T-helper 22 cell (primary cell): ENCODE measurements around the gene SP7.
"Not testable (repeated sequence)": the region's sequence is repeated elsewhere in the genome, so short reads cannot be mapped to it uniquely, and the experiment has no call there.

Source experiments
- DNase-seq: peaks from one replicate; pipeline ENCODE4 v3.0.0-alpha.2; 2020; ENCODE audit warnings: low read depth

The SP7 gene

DNA sequence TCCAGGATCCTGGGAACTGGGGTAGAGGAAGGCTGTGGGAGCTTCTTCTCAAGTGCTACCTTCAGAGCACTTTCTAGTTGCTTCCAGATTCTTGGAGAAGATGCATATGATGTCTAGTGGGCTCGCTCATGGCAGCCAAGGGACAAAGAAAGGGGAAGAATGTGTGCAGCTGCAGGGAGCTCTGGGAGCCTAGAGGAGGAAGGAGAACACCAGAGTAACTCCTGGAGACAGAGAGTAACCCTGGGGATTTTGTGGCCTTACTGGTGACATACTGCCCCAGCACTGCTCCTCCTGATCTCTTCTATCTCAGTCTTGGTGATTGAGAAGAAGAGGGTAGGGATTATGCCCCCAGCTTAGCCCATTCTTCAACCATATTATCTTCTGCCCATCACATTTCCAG is 10.3 kb upstream of the SP7 start:
- no peak for DNase-seq

- no peak for DNase-seq
Observed at GRCh38 chr12:53345486-53346188, 9.5 kb upstream of the SP7 start.

DNA sequence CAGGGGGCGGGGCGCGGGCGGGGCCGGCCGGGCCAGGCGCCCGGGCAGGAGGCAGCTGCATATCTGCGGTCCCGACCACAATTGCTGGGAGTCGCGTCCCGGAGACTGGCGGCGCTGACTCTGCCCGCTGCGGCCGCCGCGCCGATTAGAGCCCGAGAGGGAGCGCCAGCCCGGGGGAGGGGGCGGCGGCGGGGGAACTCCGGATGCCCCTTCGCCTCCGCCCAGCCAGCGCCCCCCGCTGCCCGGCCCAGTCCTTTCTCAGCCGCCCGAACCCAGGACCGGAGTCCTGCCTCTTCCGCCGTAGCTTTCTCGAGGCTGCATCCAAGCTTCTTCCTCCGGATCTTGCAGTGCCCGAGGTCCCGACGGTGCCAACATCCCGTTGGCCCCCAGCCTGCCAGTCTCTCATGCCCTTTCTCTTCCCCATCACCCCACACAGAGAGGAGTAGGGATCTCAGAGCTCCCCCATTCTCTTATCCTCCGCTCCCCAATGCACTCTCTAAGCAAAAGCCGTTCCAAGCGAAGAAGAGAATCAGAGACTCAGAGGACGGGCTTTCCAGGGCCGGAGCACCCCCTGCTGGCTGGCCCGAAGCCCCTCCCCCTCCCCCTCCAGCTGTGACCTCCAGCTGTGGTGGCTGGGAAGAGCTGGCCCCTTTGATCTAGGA is 8.8 kb upstream of the SP7 start:
- DNase-seq: peak; percentile 46

- DNase-seq: no peak
Observed at GRCh38 chr12:53344487-53344823, 8.3 kb upstream of the SP7 start.

DNA sequence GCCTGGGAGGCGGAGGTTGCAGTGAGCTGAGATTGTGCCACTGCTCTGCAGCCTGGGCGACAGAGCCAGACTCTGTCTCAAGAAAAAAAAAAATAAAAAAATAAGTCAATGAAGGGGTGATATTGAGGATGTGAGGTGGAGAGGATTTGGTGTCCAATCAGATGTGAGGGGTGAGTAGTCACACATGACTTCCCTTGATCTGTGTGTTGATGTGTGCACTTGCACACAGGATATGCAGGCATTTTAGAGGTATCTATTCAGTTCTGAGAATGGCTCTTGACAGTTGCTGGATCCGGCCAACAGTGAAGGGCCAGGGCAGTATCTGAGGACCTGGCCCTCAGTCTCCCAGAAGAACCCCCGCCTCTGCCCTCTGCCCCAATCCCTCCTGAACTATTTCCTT is 7.8 kb upstream of the SP7 start:
- DNase-seq: no peak

DNA sequence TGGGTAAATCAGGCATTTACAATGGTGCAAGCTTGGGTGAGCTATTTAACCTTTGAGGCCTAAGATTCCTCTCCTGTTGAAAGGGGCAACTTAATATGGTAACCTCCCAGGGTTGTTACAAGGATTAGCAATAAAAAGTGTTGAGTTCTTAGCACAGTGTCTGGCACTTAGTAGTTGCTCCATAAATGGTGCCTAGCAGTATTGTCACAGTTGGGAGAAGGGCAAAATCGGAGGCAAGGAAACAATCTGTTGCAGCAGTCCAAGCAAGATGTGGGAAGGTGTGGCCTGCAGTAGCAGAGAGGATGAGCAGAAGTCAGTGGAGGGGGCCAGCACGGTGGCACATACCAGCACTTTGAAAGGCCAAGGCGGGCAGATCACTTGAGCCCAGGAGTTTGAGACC is 7.3 kb upstream of the SP7 start:
- no peak for DNase-seq

DNA sequence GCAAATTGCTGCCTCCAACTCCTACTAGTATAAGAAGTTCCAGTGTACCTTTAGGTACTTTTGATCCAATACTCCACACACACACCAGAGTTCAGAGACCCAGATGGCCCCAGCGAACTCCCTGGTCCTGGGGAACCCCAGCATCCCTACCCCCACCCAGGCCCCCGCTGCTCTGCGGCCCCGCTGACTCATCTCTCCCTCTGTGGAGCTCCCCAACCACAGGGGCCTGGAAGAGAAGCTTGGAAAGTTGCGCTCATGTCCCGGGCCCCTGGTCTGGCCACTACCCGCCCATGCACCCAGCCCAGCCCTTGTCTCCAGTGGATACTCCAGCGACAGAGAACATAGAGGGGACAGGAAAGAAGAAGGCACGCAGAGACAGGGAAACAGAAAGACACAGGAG is 4.2 kb upstream of the SP7 start:
- no peak for DNase-seq

- no peak for DNase-seq
Observed at GRCh38 chr12:53338916-53339315, 2.8 kb upstream of the SP7 start.

DNA sequence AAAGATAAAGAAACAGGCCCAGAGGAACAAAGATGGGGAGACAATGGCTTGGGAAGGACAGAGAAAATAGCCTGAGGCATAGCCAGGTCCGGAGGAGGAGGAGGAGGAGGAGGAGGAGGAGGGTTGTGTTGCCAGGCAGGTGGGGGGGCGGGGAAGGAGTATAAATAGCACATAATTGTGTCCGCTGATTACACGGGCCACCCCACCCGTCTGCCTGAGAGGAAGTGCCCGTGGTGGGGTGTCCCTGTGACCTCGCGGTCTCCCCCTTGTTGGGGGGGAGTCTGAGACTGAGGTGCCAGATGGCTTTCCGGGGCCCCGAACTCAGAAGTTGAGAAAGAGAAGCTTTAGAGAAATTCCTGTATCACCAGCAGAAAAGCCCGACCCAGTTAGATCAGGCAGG is 1.9 kb upstream of the SP7 start:
- no peak for DNase-seq

DNA sequence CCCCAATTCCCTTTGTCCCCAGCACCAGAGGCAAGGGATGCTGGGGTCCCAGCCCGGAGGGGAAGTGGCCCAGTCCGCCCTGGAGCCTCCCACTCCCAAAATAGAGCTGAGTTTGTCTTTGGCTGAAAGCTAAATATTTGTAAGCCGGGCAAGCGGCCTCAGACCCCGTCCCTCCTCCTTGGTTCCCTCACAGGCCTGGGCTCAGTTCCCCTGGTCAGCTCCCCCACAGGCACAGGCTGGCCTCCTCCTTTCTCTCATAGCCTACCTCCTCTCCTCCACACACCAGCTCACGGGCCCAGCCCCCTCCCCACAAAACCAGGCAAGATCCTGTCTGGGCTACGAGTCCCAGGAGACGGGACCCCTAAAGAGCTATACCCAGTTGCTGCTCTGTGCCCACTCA is 1.3 kb downstream of the SP7 start:
- no peak for DNase-seq

- DNase-seq: no peak
Observed at GRCh38 chr12:53333845-53334244, 2.3 kb downstream of the SP7 start.

DNA sequence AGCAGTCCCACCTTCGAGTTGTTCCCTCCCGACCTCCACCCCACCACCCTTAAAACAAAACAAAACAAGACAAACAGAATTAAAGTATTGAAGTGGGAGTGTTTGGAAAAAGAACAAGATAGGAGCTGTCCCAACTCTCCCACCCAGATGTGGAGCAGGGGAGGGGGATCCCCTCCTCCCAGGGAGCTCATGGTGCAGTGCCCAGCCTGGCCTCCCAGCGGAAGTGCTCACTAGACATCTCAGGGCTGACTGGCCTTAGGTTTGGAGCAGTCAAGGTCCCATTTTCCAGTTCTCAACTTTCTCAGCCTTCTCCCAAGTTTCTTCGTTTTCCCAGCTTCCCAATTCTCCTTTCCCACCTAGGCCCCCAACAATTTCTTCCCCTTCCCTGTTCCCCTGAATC is 2.9 kb downstream of the SP7 start:
- DNase-seq: no peak

DNA sequence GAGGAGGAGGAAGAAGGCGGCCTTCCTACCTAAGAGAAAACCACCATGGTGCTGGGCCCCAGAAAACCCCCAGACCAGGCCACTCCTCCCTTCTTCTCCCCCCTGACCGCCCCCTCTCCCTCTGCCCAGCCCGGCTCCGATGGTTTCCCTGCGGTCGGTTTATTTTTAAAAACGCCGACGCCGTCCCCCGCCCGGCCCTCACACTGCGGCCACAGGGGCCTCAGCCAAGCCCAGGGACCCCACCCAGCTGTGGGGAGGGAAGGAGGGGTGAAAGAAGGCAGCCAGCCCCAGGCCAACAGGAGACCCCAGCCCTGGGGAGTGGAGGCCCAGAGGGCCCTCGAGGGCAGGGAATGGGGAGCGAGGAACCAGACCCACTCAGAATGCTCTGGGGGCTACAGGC is 3.4 kb downstream of the SP7 start:
- no peak for DNase-seq

DNA sequence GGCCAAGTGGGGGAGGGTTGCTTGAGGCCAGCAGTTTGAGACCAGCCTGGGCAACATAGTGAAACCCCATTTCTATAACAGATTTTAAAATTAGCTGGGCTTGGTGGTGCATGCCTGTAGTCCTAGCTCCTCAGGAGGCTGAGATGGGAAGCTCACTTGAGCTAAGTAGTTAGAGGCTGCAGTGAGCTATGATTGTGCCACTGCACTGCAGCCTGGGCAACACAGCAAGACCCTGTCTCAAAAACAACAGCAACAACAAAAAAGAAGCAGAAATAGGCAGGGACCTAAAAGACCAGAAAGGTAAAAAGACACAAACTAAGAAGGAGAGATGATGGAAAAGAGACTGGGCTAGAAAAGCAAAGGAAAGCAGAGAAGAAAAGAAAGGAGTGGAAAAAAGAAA is 3.8 kb downstream of the SP7 start:
- not testable (repeated sequence) for DNase-seq

- DNase-seq: no peak
Observed at GRCh38 chr12:53330671-53331070, 5.5 kb downstream of the SP7 start.

DNA sequence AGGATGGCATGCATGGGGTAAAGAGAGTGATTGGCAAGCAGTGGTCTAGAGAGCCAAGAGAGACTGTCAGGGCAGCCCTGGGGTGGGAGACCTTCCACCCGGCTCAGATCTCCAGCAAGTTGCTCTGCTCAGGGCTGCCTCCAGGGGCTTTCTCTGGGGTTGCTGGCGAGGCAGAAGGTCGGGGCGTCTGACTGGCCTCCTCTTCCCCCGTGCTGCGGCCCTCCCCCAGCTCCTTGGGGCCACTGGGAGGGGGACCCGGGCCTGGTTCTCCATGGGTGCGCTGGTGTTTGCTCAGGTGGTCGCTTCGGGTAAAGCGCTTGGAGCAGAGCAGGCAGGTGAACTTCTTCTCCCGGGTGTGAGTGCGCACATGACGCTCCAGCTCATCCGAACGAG is 8.1 kb downstream of the SP7 start:
- DNase-seq: no peak

GRCh38 chr12:53327435-53328042 is 8.6 kb downstream of the SP7 start:
- no peak for DNase-seq

DNA sequence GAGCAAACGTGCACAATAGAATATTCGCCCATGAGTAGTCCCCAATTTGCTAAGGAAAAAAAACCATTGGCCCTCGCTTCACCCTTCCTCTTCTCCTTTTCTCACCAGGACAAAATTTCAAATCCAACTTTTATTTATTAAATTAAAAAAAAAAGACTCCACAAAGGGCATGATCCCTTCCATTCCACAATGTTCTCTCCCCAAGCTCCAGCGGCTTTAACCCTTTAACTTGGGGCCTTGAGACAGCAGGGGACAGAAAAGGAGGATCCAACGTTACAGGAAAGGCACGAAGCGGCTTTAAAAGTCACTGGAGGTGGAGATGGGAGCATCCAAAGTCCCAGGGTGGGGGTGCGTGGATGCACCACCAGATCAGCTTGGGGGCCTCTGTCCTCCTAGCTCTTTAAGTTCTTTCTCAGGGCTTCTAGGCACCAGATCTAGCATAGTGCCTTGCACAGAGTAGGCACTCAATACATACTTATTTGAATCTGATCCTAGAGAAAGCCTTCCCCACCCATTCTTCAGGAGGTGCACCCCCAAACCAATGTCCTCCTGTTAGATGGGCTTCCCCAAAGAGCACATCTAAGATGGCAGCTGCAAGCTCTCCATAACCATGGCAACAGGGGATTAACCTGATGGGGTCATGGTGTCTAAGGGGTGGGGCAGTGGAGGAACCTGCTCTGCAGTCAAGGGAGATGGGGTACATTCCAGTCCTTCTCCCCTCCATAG is 9.5 kb downstream of the SP7 start:
- DNase-seq: no peak

DNA sequence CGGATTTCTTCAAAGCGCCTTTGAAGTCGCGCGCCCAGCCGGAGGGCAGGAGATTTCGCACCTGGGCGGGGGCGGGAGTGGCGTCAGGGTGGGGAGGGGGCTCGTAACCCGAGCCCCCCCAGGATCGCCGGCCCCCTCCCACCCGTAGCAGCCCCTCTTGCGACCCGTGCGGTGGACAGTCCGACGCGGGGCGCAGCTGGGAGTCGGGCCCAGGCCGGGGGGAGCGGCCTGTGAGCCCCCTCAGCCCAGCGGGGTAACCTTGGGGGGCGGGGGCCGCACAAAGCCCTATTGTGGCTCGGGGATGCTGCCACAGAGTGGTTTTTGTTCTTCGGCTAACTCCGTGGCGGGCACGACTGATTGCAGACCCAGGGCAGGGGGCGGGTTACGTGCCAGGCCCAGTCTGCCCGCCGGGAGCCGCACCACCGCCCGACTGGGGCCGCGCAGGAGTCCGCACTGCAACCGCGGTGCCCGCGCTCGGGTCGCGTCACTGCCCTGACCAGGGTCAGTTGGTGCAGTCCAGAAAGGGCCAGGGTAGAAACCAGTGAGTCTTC is 10.6 kb downstream of the SP7 start:
- no peak for DNase-seq

GRCh38 chr12:53324779-53325510 is 11.2 kb downstream of the SP7 start:
- peak; percentile 75 for DNase-seq

GRCh38 chr12:53324113-53324778 is 11.9 kb downstream of the SP7 start:
- DNase-seq: peak; percentile 18
